ENCODE data around the gene BLM.
"Not testable (repeated sequence)": the region's sequence is repeated elsewhere in the genome, so short reads cannot be mapped to it uniquely, and the experiment has no call there.

The BLM gene

DNA sequence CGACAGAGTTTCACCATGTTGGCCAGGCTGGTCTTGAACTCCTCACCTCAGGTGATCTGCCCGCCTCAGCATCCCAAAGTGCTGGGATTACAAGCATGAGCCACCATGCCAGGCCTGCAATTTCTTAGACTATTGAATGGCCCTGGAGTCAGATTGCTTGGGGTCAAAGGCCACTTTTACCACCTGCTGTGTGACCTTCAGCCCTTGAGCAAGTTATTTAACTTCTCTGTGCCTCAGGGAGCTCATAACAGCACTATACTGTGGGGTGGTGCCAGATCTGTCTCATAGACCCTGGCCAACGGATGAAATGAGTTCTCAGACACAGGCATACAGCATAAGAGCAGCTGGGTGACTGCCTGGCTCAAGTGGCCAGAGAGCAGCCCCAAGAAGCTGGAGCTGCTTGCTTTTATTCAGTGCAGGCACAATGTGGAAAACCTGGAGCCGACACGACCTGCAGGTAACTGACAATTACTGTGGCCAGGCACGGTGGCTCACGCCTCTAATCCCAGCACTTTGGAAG is 106.4 kb downstream of the BLM start:
- DNase-seq: no peak

DNA sequence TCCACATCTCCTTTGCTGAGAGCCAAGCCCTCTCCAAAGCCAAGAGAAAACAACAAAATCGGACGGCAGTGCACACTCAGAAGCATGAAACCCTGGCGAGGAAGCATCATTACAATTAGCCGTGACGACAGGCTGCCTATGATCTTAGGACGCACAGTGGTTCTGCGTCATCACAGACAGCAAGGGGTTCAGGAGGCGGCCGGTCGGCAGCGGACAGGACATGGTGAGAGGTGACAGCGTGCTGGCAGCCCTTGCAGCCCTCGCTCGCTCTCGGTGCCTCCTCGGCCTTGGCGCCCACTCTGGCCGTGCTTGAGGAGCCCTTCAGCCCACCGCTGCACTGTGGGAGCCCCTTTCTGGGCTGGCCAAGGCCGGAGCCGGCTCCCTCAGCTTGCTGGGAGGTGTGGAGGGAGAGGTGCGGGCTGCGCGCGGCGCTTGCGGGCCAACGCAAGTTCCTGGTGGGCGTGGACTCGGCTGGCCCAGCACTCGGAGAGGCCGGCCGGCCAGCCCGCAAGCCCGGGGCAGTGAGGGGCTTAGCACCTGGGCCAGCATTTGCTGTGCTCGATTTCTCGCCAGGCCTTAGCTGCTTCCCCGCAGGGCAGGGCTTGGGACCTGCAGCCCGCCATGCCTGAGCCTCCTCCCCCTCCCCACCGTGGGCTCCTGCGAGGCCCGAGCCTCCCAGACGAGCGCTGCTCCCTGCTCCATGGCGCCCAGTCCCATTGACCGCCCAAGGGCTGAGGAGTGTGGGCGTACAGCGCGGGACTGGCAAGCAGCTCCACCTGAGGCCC is 108.2 kb downstream of the BLM start:
- DNase-seq: not testable (repeated sequence)

DNA sequence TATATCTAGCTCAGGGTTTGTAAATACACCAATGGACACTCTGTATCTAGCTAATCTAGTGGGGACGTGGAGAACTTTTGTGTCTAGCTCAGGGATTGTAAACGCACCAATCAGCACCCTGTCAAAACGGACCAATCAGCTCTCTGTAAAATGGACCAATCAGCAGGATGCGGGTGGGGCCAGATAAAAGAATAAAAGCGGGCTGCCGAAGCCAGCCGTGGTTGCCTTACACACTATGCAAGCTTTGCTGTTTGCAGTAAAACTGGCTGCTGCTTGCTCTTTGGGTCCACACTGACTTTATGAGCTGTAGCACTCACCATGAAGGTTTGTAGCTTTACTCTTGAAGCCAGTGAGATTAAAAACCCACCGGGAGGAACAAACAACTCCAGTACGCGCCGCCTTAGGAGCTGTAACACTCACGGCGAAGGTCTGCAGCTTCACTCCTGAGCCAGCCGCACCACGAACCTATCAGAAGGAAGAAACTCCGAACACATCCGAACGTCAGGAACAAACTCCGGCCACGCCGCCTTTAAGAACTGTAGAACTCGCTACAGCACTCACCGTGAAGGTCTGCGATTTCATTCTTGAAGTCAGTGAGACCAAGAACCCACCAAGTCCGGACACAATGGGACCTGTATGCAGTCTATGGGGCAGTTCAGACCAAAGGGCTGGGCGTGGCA is 109.2 kb downstream of the BLM start:
- DNase-seq: not testable (repeated sequence)

DNA sequence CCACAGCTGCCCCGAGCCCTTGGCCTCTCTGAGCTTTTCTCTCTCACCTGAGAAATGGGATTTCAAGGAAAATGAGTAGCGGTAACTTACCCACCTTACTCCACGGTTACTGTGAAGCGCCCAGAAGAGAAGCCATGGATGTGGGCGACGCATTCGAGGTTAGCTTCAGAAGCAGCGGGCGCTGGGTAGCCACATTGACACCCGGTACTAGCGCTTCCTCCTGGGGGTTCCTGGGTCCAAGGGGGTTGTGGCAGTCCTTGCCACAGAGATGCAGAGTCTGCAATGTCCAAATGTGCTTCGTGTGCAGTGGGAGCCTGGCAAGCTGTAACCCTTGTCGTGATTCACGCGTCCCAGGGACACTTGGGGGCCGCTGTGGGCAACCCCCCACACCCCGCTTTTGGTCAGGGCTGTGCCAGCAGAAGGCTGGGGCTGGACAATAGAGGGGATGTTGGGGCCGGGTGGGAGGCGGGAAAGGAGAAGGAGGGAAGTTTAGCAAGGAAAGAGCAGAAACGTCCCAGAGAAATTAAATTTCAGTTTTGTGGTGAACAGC is 109.8 kb downstream of the BLM start:
- no peak for DNase-seq

DNA sequence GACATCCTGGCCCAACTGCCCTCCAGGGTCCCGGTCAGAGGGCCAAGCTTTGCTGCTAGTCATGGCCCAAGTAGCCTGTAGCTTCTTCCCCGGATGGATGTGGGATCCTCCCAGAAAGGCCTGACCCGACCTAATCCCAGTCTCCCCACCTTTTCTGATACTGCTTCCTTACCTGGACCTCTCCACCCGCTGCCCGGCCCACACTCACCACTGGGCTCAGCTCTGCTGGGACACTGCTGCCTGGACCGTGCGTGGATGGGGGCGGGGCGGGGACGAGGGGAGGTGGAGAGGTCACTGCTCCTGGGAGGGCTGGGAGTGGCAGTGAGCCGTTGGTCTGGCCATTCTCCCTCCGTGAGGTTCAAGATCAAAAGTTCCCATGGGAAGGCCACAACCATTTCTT is 111.0 kb downstream of the BLM start:
- DNase-seq: no peak

DNA sequence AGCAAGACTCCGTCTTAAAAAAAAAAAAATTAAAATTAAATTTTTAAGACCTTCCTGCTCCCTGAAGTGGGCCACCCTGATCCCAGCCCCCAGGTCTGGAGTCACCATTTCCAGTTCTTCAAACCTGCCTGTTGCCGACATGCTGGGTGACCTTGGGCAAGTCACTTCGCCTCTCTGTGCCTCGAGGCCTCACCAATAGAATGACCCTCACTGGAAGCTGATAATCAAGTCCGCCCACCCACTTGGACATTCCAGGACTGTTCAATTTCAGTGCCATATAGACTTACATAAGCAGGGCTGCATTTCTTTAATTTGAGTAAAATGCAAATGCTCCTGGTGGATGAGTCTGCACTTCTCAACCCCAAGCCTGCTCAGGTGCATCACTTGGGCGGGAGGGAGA is 112.0 kb downstream of the BLM start:
- DNase-seq: no peak

DNA sequence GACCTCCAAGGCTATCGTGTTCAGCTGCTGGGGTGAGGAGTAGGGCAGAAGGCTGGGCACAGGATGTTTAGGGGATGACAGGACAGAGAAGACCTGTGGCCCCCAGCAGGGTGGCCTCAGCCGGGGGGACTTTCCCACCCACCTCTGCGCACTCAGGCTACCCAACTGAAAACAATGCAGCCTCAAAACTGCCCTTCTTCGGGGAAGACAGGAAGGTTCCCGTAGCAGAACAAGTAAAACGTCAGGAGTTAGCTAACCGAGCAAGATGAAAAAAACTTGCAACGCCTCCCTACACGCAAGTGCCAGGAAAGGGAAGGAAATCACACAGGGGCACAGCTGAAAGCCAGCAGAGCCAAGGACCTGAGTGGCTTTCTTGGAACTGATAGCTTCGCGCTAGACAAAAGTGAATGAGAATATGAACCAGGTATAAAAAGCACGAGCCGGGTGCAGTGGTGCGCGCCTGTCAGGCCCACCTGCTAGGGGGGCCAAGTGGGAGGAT is 112.8 kb downstream of the BLM start:
- DNase-seq: no peak

DNA sequence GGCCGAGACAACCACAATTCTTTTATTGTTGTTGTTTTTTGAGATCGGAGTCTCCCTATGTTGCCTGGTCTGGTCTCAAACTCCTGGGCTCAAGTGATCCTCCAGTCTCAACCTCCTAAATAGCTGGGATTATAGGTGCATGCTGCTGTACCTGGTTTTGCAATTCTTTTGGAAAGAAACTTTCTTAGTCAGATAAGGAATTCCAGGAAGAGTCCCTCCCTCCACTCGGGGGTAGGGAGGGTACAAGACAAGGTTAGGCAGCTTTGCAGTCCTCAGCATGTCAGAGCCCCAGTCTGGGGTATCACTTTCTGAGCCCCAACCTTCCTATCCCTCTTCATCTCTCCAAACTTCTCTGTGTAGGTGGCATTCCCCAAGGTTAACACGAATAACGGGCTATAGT is 117.5 kb downstream of the BLM start:
- DNase-seq: no peak

DNA sequence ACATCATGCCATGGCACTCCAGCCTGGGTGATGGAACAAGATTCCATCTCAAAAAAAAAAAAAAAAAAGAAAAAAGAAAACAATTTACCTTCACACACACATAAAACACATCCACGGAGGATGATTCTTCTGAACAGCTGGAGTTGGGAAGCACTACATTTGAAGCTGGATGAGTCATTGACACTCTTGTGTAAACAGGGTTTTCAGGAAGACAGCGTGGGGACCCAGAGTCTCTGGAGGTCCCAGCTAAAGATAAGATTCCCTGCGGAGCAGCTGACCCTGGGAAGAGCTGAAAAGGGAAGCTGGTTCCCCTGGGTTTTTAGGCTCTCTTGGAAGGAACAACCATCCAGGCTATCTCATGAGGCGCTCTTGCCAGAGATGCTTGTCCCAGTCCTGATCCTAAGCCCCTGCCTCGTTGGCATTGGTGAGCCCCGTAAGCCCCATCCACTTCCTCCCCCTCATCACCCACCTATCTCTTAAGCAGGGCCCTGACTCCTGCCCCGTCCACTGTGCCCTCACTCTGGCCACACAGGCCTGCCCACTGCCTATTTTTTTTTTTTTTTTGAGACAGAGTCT is 119.2 kb downstream of the BLM start:
- DNase-seq: no peak

DNA sequence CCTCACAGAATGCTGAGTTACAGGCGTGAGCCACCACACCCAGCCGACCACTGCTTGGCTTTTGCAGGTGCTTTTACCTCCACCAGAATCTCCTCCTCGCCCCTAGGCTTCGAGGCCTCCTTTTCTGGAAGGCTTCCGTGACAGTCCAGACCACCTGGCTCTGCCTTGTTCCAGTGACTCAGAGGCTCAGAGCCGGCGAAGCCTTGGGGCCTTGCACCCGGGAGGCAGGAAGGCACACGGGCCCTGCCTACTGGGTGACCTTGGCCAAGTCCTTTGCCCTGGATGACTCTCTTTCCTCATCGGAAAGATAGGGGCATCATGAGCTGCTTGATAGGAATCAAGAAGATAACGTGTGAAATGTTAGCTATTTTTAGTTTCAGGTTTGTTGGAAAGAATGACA is 119.9 kb downstream of the BLM start:
- DNase-seq: no peak

DNA sequence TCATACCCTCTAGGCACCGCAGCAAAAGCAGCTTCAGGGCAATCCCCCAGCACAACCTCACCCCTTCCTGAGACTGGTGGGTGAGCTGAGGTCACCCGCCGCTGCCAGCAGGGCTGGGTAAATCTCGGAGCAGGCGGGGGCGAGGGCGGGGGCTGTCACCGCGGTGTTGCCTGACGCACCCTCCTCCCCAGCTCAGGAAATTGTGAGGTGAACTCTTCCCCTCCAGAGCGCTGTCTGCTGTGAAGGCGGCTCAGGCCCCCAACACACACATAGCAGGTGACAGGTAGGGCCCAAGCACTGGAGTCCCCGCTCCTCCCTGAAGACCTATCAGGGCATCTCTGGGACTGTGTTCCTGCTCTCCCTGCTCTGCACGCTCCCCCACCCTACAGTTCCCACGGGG is 121.0 kb downstream of the BLM start:
- peak; percentile 86 for DNase-seq

DNA sequence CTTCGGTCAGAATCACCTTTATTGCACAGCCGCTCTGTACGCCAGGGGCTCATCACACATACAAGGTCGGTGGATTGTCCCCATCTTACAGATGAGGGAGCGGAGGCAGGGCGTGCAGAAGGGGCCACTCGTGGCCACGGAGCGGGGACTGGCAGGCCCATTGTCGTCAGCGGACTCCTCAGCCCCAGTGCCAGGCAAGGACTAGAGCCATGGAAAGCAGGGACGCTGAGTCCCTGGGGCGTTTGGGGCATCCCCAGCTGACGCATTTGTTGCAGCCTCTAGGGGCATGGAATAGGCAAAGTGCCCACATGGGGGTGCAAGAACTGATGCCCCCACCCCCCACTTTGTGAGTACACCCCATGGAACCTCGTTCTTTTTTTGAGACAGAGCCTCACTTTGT is 121.4 kb downstream of the BLM start:
- no peak for DNase-seq

DNA sequence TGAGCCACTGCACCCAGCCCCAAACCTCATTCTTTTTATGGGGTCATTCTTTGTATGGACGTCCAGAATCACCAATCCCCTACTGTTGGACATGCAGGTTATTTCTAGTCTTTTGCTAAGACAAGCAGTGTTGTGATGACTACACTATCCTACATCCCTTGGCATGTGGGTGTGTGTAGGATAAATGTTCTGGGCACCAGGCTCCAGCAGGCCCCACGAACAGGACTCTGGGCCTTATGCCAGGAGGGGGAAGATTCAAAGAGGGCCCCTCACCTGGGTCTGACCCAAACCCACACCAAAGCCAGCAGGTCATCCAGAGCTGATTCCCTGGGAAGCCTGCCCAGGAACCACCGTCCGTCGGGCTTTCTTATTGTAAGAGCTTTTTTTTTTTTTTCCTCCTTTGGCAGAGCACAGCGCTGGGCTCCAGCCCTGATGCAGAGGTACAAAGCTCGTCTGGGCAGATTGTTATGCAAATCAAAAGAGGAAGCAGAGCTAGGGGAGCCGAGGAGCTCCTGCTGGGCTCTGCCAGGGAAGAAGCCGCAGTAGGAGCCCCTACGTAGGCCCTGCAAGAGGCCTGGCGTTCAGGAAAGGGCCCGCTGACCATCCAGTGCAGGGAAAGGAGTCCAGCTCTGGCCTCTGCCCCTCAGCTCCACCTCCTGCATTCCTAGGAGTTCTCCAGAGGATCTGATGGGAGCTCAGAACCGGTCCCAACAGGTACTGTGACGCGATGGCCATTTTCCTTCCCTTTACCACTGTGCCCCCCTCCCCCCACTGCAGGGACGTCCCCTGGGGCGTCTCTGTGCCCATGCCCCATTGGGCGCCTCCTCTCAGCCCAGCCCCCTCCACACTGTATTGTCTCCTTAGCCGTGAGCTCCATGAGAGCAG is 122.3 kb downstream of the BLM start:
- DNase-seq: no peak

DNA sequence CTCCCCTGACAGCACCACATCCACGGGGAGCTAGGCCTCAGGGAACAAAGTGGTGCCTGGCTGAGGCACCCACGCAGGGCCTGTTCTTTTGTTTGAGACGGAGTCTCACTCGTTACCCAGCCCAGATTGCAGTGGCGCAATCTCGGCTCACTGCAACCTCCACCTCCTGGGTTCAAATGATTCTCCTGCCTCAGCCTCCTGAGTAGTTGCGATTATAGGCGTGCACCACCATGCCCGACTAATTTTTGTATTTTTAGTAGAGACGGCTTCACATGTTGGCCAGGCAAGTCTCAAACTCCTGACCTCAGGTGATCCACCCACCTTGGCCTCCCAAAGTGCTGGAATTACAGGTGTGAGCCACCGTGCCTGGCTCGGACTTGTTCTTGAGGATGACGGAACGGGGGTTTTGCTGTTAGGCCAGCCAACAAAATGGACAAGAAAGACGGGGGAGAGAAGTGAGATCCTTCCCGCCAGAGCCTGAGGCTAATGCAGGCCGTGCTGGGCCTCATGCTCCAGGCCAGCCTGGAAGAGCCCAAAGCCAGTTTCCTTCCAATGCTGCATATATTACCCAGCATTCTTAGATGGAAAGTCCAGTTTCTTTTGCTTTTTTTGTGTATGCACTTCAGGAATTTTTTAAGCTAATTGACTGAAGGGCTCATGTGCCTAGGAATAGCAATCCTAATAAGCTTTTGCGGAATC is 123.2 kb downstream of the BLM start:
- no peak for DNase-seq

DNA sequence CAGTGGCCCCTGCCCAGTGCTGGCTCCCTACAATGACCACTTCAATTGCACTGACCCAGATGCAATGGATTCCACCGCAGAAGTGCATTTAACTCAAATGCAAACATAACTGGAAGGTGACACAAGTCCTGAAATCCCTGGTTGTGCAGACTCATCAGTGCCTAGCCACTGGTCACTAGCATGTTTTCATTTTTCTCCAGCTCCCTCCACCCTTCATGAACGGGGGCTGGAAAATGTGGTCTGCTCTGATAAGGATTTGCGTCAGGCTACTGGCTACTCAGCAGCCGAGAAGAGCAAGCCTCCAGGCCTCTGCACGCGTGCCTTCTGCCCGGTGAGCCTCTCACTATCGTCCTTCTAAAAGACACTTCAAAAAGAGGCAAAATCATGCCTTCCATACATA is 123.8 kb downstream of the BLM start:
- DNase-seq: no peak

DNA sequence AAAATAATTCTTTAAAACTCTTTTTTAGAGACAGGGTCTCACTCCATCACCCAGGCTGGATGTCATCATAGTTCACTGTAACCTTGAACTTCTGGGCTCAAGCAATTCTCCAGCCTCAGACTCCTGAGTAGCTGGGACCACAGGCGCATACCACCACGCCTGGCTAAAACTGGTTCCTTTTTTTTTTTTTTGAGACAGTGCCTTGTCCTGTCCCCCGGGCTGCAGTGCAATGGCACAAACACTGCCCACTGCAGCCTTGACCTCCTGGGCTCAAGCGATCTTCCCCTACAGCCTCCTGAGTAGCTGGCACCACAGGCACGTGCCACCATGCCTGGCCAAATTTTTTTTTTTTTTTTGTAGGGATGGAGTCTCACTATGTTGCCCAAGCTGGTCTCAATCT is 127.5 kb downstream of the BLM start:
- no peak for DNase-seq

DNA sequence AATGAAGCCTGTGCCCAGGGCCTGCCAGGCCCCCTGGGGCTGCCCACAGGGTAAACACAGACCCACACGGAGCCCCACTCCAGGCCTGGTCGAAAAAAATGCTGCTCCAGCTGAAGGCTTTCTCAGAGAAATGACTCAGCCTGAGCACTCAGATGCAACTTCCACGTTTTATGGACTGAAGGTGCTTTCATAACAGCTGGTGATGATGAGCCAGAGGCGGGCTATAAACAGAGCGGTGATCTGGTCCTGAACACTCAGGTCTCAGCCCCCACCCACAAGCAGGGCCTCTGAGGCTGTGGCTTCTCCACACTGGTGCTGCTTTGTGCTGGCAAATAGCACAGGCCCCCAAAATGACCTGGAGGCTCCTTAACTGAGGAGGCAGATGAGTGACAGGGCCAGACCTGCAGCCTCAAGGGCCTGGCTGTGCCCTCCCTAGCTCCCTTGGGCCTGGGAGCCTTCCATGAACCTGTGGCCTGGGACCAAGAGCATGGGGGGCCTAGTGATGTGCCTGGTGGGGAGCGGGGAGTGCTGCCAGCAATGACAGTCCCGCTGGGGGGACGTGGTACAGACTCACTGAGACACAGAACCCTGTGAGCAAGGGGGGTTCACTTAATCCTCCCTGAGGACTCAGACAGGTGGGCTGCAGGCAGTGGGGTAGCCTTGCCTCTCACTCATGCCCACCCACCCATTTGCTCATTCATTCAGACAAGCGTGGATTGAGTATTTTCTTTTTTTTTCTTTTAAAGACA is 128.2 kb downstream of the BLM start:
- DNase-seq: no peak

DNA sequence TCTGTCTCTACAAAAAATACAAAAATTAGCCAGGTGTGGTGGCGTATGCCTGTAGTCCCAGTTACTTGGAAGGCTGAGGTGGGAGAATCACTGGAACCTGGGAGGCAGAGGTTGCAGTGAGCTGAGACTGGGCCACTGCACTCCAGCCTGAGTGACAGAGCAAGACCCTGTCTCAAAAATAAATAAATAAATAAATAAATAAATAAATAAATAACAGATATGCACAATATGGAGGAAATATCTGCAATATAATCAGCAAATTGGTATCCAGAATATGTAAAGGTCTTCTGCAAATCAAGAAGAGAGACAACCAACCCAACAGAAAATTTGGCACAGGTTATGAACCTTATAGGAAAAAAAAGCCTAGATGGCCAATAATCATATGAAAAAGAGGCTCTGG is 132.3 kb downstream of the BLM start:
- not testable (repeated sequence) for DNase-seq

DNA sequence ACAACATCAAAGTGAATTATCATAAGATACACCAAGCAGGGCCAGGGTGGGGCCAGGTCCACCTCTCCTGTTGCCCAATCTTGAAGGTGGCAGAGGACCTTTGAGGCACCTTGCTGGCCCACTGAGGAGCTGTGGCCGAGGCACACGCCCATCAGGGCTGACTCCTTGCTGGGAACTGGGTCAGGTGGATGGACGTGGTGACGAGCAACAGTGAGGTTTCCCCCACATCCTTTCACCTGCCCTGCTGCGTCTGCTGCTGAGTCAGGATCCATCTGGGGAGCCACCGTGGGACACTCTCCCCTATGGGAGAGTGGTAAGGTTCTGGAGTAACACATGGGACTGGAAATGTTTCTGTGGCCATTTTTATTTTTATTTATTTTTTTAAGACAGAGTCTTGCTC is 134.0 kb downstream of the BLM start:
- DNase-seq: no peak

DNA sequence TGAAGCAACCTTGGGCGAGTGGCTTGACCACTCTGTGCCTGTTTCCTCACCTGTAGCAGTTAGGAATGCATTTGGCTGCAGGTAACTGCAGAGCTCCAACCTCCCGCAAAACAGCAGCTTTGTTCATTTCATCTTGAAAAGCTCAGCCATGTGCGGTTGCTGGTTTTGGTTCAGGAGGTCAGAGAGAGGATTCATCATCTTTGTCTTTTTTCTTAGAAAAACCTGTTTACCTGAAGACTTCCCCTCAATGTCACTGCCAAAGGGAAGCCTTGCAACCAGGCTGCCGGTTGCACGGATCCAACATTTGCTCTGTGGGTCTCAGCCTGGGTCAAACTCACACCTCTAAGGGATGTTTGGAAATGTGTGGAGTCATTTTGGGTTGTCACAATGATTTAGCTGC is 134.8 kb downstream of the BLM start:
- no peak for DNase-seq

DNA sequence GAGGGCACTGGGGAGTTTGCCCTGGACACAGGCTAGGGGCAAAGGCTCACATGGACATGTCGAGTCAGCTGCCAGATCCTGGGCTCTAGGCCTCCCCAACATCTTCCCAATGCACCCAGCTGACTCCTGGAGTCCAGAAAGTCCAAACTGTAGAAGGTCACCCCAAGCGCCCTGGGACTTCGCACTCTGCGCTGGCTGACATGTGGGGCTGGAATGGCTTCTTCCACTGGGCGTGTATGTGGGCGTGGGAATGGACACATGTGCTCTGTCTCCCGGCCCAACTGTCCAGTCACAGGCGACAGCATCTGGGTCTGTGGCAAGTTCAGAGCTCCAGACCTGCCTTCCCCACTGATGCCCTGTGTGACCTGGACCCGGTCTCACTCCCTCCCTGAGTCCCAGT is 138.0 kb downstream of the BLM start:
- DNase-seq: no peak

Data from activated T-cell treated with anti-CD3 and anti-CD28 coated beads for 4 hours (primary cell).